IMR-90 (cell line): ENCODE data around the gene TM7SF3. TPM values are rescaled to one million over a fixed set of nuclear protein-coding genes. Genes with fewer than 3 reads are reported as not detected.

Source experiments
- ATAC-seq: fragments of 200-7000 bp; cut with Tn5 transposase; 2 replicates; pipeline ENCODE4 v1.9.1; 2020; ENCODE audit warnings: low read depth, mild to moderate bottlenecking, moderate library complexity
- BruUV-seq: library from RNA; stranded (reverse); fragments of 400-500 nt; replicated peaks from 2 replicates; lab custom pipeline; 2021; lab: Mats Ljungman, UMichigan
- CTCF ChIA-PET: fragments of 300-600 bp; formaldehyde crosslinking; extraction: SDS; loops from one replicate; lab custom pipeline; 2021; ENCODE audit warnings: antibody characterized with exemption; lab: Yijun Ruan, JAX
- POLR2A ChIA-PET: fragments of 300-600 bp; sonication (Branson Sonifier 250); formaldehyde crosslinking; loops from one replicate; lab custom pipeline; 2022; ENCODE audit warnings: antibody characterized with exemption; ENCODE audit not compliant: unreplicated experiment; lab: Charles Lee
- DNase-seq: peaks from one replicate; pipeline ENCODE4 v3.0.0; 2013
- H2AFZ ChIP-seq: replicated peaks from 2 replicates; pipeline ENCODE3; 2013; ENCODE audit warnings: low read length, mild to moderate bottlenecking; ENCODE audit not compliant: poor library complexity
- H2AK5ac ChIP-seq: 2 replicates; pipeline ENCODE4 v1.6.1; 2013; ENCODE audit warnings: low read depth, low read length, inconsistent platforms
- H2AK9ac ChIP-seq: replicated peaks from 2 replicates; pipeline ENCODE3; 2013; ENCODE audit warnings: mild to moderate bottlenecking, low read depth, low read length, moderate library complexity; ENCODE audit not compliant: poor library complexity
- H2BK120ac ChIP-seq: 2 replicates; pipeline ENCODE4 v1.6.1; 2013; ENCODE audit warnings: low read depth, low read length, inconsistent platforms
- H2BK15ac ChIP-seq: 3 replicates; pipeline ENCODE4 v1.6.1; 2013; ENCODE audit warnings: low read depth, low read length, inconsistent platforms
- H2BK20ac ChIP-seq: 2 replicates; pipeline ENCODE4 v1.6.1; 2013; ENCODE audit warnings: low read depth, mild to moderate bottlenecking, inconsistent platforms, low read length, moderate library complexity
- H2BK5ac ChIP-seq: 2 replicates; pipeline ENCODE4 v1.6.1; 2013; ENCODE audit warnings: mild to moderate bottlenecking, low read depth, low read length, inconsistent platforms; ENCODE audit not compliant: poor library complexity, severe bottlenecking
- H3K14ac ChIP-seq: replicated peaks from 2 replicates; pipeline ENCODE4 v1.6.1; 2013; ENCODE audit warnings: low read depth, low read length, inconsistent platforms
- H3K18ac ChIP-seq: 2 replicates; pipeline ENCODE4 v1.6.1; 2013; ENCODE audit warnings: low read depth, low read length, control low read depth
- H3K23ac ChIP-seq: 2 replicates; pipeline ENCODE4 v1.6.1; 2013; ENCODE audit warnings: low read depth, low read length, inconsistent platforms
- H3K27ac ChIP-seq: 2 replicates; pipeline ENCODE4 v1.5.1; 2013; ENCODE audit warnings: mild to moderate bottlenecking, control low read depth, low read length; ENCODE audit not compliant: insufficient read depth
- H3K27me3 ChIP-seq: 2 replicates; pipeline ENCODE4 v1.6.1; 2013; ENCODE audit warnings: low read length; ENCODE audit not compliant: control insufficient read depth, insufficient read depth
- H3K36me3 ChIP-seq: 2 replicates; pipeline ENCODE4 v1.6.1; 2013; ENCODE audit warnings: low read length, mixed read lengths; ENCODE audit not compliant: control insufficient read depth, insufficient read depth
- H3K4ac ChIP-seq: 2 replicates; pipeline ENCODE4 v1.6.1; 2013; ENCODE audit warnings: low read depth, low read length, inconsistent platforms
- H3K4me1 ChIP-seq: 2 replicates; pipeline ENCODE4 v1.6.1; 2013; ENCODE audit warnings: low read length, mixed read lengths; ENCODE audit not compliant: control insufficient read depth, insufficient read depth
- H3K4me2 ChIP-seq: 2 replicates; pipeline ENCODE4 v1.6.1; 2013; ENCODE audit warnings: low read depth, mild to moderate bottlenecking, control low read depth, low read length, moderate library complexity
- H3K4me3 ChIP-seq: 2 replicates; pipeline ENCODE4 v1.5.1; 2013; ENCODE audit warnings: low read depth, mild to moderate bottlenecking, control low read depth, low read length, moderate library complexity; ENCODE audit not compliant: insufficient read depth
- H3K56ac ChIP-seq: 2 replicates; pipeline ENCODE4 v1.6.1; 2013; ENCODE audit warnings: low read length, inconsistent platforms; ENCODE audit not compliant: insufficient read depth; ENCODE audit errors: extremely low read depth
- H3K79me1 ChIP-seq, 2 experiments: 2 replicates each; pipeline ENCODE4 v1.6.1; 2013; ENCODE audit warnings: low read length in 2 of 2, inconsistent platforms in 1 of 2, low read depth in 1 of 2
- H3K9ac ChIP-seq: 2 replicates; pipeline ENCODE4 v1.6.1; 2013; ENCODE audit warnings: low read depth, low read length, control low read depth
- H3K9me1 ChIP-seq: 2 replicates; pipeline ENCODE4 v1.6.1; 2013; ENCODE audit warnings: low read length, inconsistent platforms; ENCODE audit not compliant: insufficient read depth
- H3K9me3 ChIP-seq: 2 replicates; pipeline ENCODE4 v1.6.1; 2013; ENCODE audit warnings: low read length; ENCODE audit not compliant: control insufficient read depth, insufficient read depth
- H4K20me1 ChIP-seq: 2 replicates; pipeline ENCODE4 v1.6.1; 2013; ENCODE audit warnings: low read length, inconsistent platforms; ENCODE audit not compliant: insufficient read depth
- H4K5ac ChIP-seq: 2 replicates; pipeline ENCODE4 v1.6.1; 2013; ENCODE audit warnings: mild to moderate bottlenecking, low read depth, low read length, control low read depth
- H4K8ac ChIP-seq, 2 experiments: 2 replicates each; pipeline ENCODE4 v1.6.1; 2013; ENCODE audit warnings: low read depth in 2 of 2, low read length in 2 of 2, control low read depth in 1 of 2, inconsistent platforms in 1 of 2
- H4K91ac ChIP-seq: 2 replicates; pipeline ENCODE4 v1.6.1; 2013; ENCODE audit warnings: low read depth, low read length, inconsistent platforms; ENCODE audit not compliant: insufficient read depth
- BHLHE40 ChIP-seq: fragments of 150-350 bp; IDR thresholded peaks from 2 replicates; pipeline ENCODE4 v1.6.1; 2016; ENCODE audit warnings: mild to moderate bottlenecking, low read depth, low read length
- CEBPB ChIP-seq: IDR thresholded peaks from 2 replicates; pipeline ENCODE4 v1.6.1; 2012; ENCODE audit warnings: low read depth, low read length, improper control_type of control experiment
- CHD1 ChIP-seq: IDR thresholded peaks from 2 replicates; pipeline ENCODE4 v1.6.1; 2012; ENCODE audit warnings: low read depth, low read length, improper control_type of control experiment
- FOS ChIP-seq: fragments of 150-350 bp; IDR thresholded peaks from 2 replicates; pipeline ENCODE4 v1.6.1; 2016; ENCODE audit warnings: low read depth, low read length
- MAFK ChIP-seq: IDR thresholded peaks from 2 replicates; pipeline ENCODE4 v1.6.1; 2012; ENCODE audit warnings: low read depth, low read length, improper control_type of control experiment
- MAZ ChIP-seq: IDR thresholded peaks from 2 replicates; pipeline ENCODE4 v1.6.1; 2012; ENCODE audit warnings: low read depth, mild to moderate bottlenecking, low read length, improper control_type of control experiment, moderate library complexity, borderline replicate concordance
- MXI1 ChIP-seq: IDR thresholded peaks from 2 replicates; pipeline ENCODE4 v1.6.1; 2012; ENCODE audit warnings: low read depth, mild to moderate bottlenecking, low read length, moderate library complexity, borderline replicate concordance
- NFE2L2 ChIP-seq: fragments of 150-350 bp; IDR thresholded peaks from 2 replicates; pipeline ENCODE4 v1.6.1; 2016; ENCODE audit warnings: low read depth, mild to moderate bottlenecking, low read length
- POLR2A ChIP-seq: IDR thresholded peaks from 2 replicates; pipeline ENCODE4 v1.6.1; 2012; ENCODE audit warnings: mild to moderate bottlenecking, low read depth, low read length
- RAD21 ChIP-seq: IDR thresholded peaks from 2 replicates; pipeline ENCODE4 v1.6.1; 2012; ENCODE audit warnings: low read length, improper control_type of control experiment
- RCOR1 ChIP-seq: IDR thresholded peaks from 2 replicates; pipeline ENCODE4 v1.6.1; 2012; ENCODE audit warnings: mild to moderate bottlenecking, low read length, improper control_type of control experiment; ENCODE audit not compliant: insufficient replicate concordance
- RFX5 ChIP-seq: IDR thresholded peaks from 2 replicates; pipeline ENCODE4 v1.8.0; 2012; ENCODE audit warnings: low read depth, mild to moderate bottlenecking, low read length, moderate library complexity
- SMC3 ChIP-seq: fragments of 150-350 bp; IDR thresholded peaks from 2 replicates; pipeline ENCODE4 v1.6.1; 2016; ENCODE audit warnings: low read depth, mild to moderate bottlenecking, antibody characterized with exemption, low read length, moderate library complexity
- WGBS, 2 experiments: methylation state at CpG; one replicate each; pipeline versions ENCODE4 v1.1.5 to v1.1.7; 2013; ENCODE audit warnings: missing lambda C conversion rate in 2 of 2; ENCODE audit not compliant: insufficient read length in 1 of 2; ENCODE audit errors: extremely low coverage in 2 of 2; 5-methylcytosine and 5-hydroxymethylcytosine counted together
- dilution Hi-C: fragments of 300-500 bp; cut with HindIII; formaldehyde crosslinking; loops from one replicate; pipeline ENCODE4 v1.14.3; 2018; ENCODE audit warnings: low sequenced_read_pairs; ENCODE audit not compliant: unreplicated experiment
- in situ Hi-C: fragments of 300-500 bp; cut with MboI; formaldehyde crosslinking; loops from 3 replicates; pipeline ENCODE4 v1.14.3; 2019; ENCODE audit warnings: low sequenced_read_pairs, inconsistent platforms, mixed read lengths
- intact Hi-C: fragments of 100-400 bp; cut with micrococcal nuclease; formaldehyde crosslinking; loops from 2 replicates; pipeline ENCODE4 v1.10.0; 2022
- polyA plus RNA-seq, 3 experiments: library from polyadenylated mRNA; depleted of rRNA; stranded (reverse); fragments of >200 nt; gene quantifications; 2 replicates each; pipeline ENCODE4 v1.2.3, GENCODE V29; 2012; ENCODE audit warnings: low replicate concordance in 1 of 3
- total RNA-seq: library from RNA; depleted of rRNA; stranded (reverse); fragments of >200 nt; gene quantifications from 2 replicates; pipeline ENCODE4 v1.2.3, GENCODE V29; 2012
- TF ChIP-seq, protein P1 (sequence below): conservative IDR thresholded peaks from 2 replicates; pipeline ENCODE4 v1.5.1; 2012; ENCODE audit warnings: mild to moderate bottlenecking, low read depth, low read length, improper control_type of control experiment
- TF ChIP-seq, protein P2 (sequence below): fragments of 150-350 bp; IDR thresholded peaks from 2 replicates; pipeline ENCODE4 v1.6.1; 2016; ENCODE audit warnings: low read depth, mild to moderate bottlenecking, low read length, moderate library complexity, borderline replicate concordance
- TF ChIP-seq, protein P3 (sequence below): fragments of 150-350 bp; IDR thresholded peaks from 2 replicates; pipeline ENCODE4 v1.6.1; 2017; ENCODE audit warnings: mild to moderate bottlenecking, antibody characterized with exemption, low read length, low read depth

Gene TM7SF3
- total and polyA plus RNA-seq, 2 of the 4 experiments (the other 2 are of a cell fraction): 35.3 to 46.6 TPM

DNA sequence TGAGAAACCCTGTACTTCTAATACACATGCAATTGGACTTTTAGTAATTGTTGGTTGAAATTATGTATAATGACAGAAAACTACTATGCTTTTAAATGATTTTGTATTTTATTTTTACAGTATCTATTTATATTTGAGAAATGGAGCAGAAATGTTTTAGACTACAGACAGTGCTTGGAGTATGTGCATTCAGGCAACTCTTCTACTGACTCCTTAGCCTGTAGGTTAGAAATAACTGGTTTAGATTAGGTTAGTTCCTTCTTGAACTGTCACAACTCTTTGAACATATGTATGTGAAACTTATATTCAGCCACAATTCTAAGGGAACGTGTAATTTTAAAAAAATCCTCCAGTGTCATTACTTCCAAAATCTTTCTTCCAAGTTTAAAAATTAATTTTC lies 74.2 kb downstream of the TM7SF3 start:
- H2BK120ac ChIP-seq: no peak overlapping the region
- H2AK9ac ChIP-seq: no peak overlapping the region
- H2AFZ ChIP-seq: no peak overlapping the region
- H4K5ac ChIP-seq: no peak overlapping the region
- TF ChIP-seq CHD1: no peak
- no peak for TF ChIP-seq CEBPB
- TF ChIP-seq RCOR1: no peak
- TF ChIP-seq SMC3: no peak
- TF ChIP-seq MXI1: no peak
- TF ChIP-seq RAD21: no peak
- TF ChIP-seq MAFK: no peak
- TF ChIP-seq BHLHE40: no peak
- TF ChIP-seq, protein P1, sequence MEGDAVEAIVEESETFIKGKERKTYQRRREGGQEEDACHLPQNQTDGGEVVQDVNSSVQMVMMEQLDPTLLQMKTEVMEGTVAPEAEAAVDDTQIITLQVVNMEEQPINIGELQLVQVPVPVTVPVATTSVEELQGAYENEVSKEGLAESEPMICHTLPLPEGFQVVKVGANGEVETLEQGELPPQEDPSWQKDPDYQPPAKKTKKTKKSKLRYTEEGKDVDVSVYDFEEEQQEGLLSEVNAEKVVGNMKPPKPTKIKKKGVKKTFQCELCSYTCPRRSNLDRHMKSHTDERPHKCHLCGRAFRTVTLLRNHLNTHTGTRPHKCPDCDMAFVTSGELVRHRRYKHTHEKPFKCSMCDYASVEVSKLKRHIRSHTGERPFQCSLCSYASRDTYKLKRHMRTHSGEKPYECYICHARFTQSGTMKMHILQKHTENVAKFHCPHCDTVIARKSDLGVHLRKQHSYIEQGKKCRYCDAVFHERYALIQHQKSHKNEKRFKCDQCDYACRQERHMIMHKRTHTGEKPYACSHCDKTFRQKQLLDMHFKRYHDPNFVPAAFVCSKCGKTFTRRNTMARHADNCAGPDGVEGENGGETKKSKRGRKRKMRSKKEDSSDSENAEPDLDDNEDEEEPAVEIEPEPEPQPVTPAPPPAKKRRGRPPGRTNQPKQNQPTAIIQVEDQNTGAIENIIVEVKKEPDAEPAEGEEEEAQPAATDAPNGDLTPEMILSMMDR: no peak
- TF ChIP-seq POLR2A: no peak
- no peak for TF ChIP-seq RFX5
- TF ChIP-seq, protein P2, sequence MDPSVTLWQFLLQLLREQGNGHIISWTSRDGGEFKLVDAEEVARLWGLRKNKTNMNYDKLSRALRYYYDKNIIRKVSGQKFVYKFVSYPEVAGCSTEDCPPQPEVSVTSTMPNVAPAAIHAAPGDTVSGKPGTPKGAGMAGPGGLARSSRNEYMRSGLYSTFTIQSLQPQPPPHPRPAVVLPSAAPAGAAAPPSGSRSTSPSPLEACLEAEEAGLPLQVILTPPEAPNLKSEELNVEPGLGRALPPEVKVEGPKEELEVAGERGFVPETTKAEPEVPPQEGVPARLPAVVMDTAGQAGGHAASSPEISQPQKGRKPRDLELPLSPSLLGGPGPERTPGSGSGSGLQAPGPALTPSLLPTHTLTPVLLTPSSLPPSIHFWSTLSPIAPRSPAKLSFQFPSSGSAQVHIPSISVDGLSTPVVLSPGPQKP: no peak
- no peak for TF ChIP-seq FOS
- TF ChIP-seq, protein P3, sequence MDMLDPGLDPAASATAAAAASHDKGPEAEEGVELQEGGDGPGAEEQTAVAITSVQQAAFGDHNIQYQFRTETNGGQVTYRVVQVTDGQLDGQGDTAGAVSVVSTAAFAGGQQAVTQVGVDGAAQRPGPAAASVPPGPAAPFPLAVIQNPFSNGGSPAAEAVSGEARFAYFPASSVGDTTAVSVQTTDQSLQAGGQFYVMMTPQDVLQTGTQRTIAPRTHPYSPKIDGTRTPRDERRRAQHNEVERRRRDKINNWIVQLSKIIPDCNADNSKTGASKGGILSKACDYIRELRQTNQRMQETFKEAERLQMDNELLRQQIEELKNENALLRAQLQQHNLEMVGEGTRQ: no peak
- TF ChIP-seq NFE2L2: no peak
- TF ChIP-seq MAZ: no peak
- no peak overlapping the region for H3K27ac ChIP-seq
- no peak overlapping the region for H3K9ac ChIP-seq
- no peak overlapping the region for H2AK5ac ChIP-seq
- H2BK5ac ChIP-seq: no peak overlapping the region
- no peak overlapping the region for H3K56ac ChIP-seq
- in situ Hi-C loops (no loop called here), dilution Hi-C loops (no loop called here), intact Hi-C loops (loop anchor here (5.0 kb wide), 1 partner anchor 72 kb away; the partner anchor contains the start of gene TM7SF3)
- ChIA-PET CTCF (no interaction called here), POLR2A (no interaction called here)
- peaks cover 22% of the 10 kb centered on the region; the same call in 1 of the 2 replicates for H4K20me1 ChIP-seq
- peaks cover 2% of the 10 kb centered on the region for H3K4me1 ChIP-seq
- H3K79me1 ChIP-seq: peaks cover 6 to 50% of the 10 kb centered on the region in 2 experiments
- no peaks in the 10 kb centered on the region for H3K9me3 ChIP-seq
- no peak overlapping the region for H3K4ac ChIP-seq
- no peaks in the 10 kb centered on the region for H3K27me3 ChIP-seq
- no peak overlapping the region for H3K18ac ChIP-seq
- peak overlapping the region; percentile 99 for H3K4me2 ChIP-seq
- WGBS, 2 experiments: no CpG with 5 or more reads among the region's 1 CpG
- H4K91ac ChIP-seq: no peak overlapping the region
- no peaks in the 10 kb centered on the region for H3K36me3 ChIP-seq
- H3K9me1 ChIP-seq: no peaks in the 10 kb centered on the region; the same call in 1 of the 2 replicates
- H4K8ac ChIP-seq: no peak overlapping the region
- H3K14ac ChIP-seq: no peak overlapping the region
- no peak for DNase-seq
- H3K23ac ChIP-seq: peak overlapping the region; percentile 30; the same call in 1 of the 2 replicates
- no peak for ATAC-seq
- no peak overlapping the region for H2BK20ac ChIP-seq
- peak overlapping the region; percentile 14 for H3K4me3 ChIP-seq
- no peak overlapping the region for H2BK15ac ChIP-seq
- BruUV-seq: no TSS peak
